Stimulated activated naive CD4-positive, alpha-beta T cell treated with Interleukin-2 at 50 U/mL for 16 hours (primary cell): ENCODE data around the gene GOLGA6A.
"Not testable (repeated sequence)": the region's sequence is repeated elsewhere in the genome, so short reads cannot be mapped to it uniquely, and the experiment has no call there.

Experiments
- DNase-seq: peaks from one replicate; lab custom pipeline; 2025; lab: John Stamatoyannopoulos, UW

Gene GOLGA6A

GRCh38 chr15:74052271-74053260, 29.8 kb downstream of the GOLGA6A start:
- DNase-seq: not testable (repeated sequence)

GRCh38 chr15:74050556-74051234, 31.7 kb downstream of the GOLGA6A start:
- DNase-seq: no peak

- DNase-seq: no peak
Observed at GRCh38 chr15:74050127-74050526, 32.2 kb downstream of the GOLGA6A start.

GRCh38 chr15:74046275-74046674, 36.1 kb downstream of the GOLGA6A start:
- DNase-seq: no peak

GRCh38 chr15:74045636-74046274, 36.6 kb downstream of the GOLGA6A start:
- no peak for DNase-seq

GRCh38 chr15:74045184-74045583, 37.2 kb downstream of the GOLGA6A start:
- no peak for DNase-seq

- DNase-seq: no peak
Observed at GRCh38 chr15:74044267-74045110, 37.9 kb downstream of the GOLGA6A start.

GRCh38 chr15:74043425-74044266, 38.7 kb downstream of the GOLGA6A start:
- DNase-seq: no peak

- DNase-seq: no peak
Observed at GRCh38 chr15:74042603-74043424, 39.5 kb downstream of the GOLGA6A start.

GRCh38 chr15:74041777-74042435, 40.4 kb downstream of the GOLGA6A start:
- DNase-seq: no peak

- no peak for DNase-seq
Observed at GRCh38 chr15:74041311-74041756, 41.0 kb downstream of the GOLGA6A start.

- DNase-seq: no peak
Observed at GRCh38 chr15:74040109-74040850, 42.1 kb downstream of the GOLGA6A start.

GRCh38 chr15:74039656-74040010, 42.7 kb downstream of the GOLGA6A start:
- DNase-seq: no peak

- no peak for DNase-seq
Observed at GRCh38 chr15:74038707-74039655, 43.4 kb downstream of the GOLGA6A start.

- DNase-seq: no peak
Observed at GRCh38 chr15:74037171-74038117, 44.9 kb downstream of the GOLGA6A start.
